Endothelial cell of umbilical vein (primary cell): ENCODE measurements around the gene ZNRD2. TPM values are rescaled to one million over a fixed set of nuclear protein-coding genes. Genes with fewer than 3 reads are reported as not detected.

Experiments used
- BruUV-seq: library from RNA; stranded (reverse); fragments of 400-500 nt; replicated peaks from 2 replicates; lab custom pipeline; 2021; lab: Mats Ljungman, UMichigan
- CTCF ChIA-PET: fragments of 300-600, 350-600 bp; sonication (Branson Sonifier 250); formaldehyde crosslinking; loops from one replicate; lab custom pipeline; 2021; ENCODE audit warnings: antibody characterized with exemption, inconsistent platforms; lab: Charles Lee
- POLR2A ChIA-PET: fragments of 300-600, 350-600 bp; sonication (Branson Sonifier 250); formaldehyde crosslinking; loops from one replicate; lab custom pipeline; 2021; ENCODE audit warnings: antibody characterized with exemption, inconsistent platforms; lab: Charles Lee
- DNase-seq: peaks from one replicate; pipeline ENCODE4 v3.0.0-alpha.2; 2011; ENCODE audit warnings: low read depth, low spot score
- FAIRE-seq: peaks from 2 replicates; lab custom pipeline; 2011; peaks lifted over from hg19 to GRCh38; lab: Jason Lieb, UNC
- H2AFZ ChIP-seq: 2 replicates; pipeline ENCODE4 v1.6.0; 2012; ENCODE audit warnings: low read depth, low read length, control low read depth, inconsistent platforms
- H3K27ac ChIP-seq: 2 replicates; pipeline ENCODE4 v1.5.1; 2011; ENCODE audit warnings: low read depth, mild to moderate bottlenecking, control low read depth, low read length, moderate library complexity; ENCODE audit not compliant: insufficient read depth
- H3K27me3 ChIP-seq, 2 experiments: 2 replicates each; pipeline versions ENCODE4 v1.6.0 to v1.6.1; 2011; ENCODE audit warnings: low read length in 2 of 2, mixed read lengths in 1 of 2; ENCODE audit not compliant: control insufficient read depth in 2 of 2, insufficient read depth in 2 of 2
- H3K36me3 ChIP-seq, 2 experiments: 2 replicates in 1 of 2; 3 replicates in 1 of 2; pipeline ENCODE4 v1.5.1; 2011; ENCODE audit warnings: low read length in 2 of 2, mild to moderate bottlenecking in 1 of 2, moderate library complexity in 1 of 2; ENCODE audit not compliant: control insufficient read depth in 2 of 2, insufficient read depth in 2 of 2; ENCODE audit errors: extremely low read depth in 1 of 2
- H3K4me1 ChIP-seq: 3 replicates; pipeline ENCODE4 v1.5.1; 2011; ENCODE audit warnings: mild to moderate bottlenecking, low read length; ENCODE audit not compliant: control insufficient read depth, insufficient read depth; ENCODE audit errors: extremely low read depth
- H3K4me2 ChIP-seq: 2 replicates; pipeline ENCODE4 v1.6.1; 2011; ENCODE audit warnings: low read length, control low read depth, mixed read lengths; ENCODE audit not compliant: insufficient read depth
- H3K4me3 ChIP-seq, 3 experiments: fragments of 200-600 bp in 1 of 3; sonication (generic), shearing (Covaris generic) in 1 of 3; replicated peaks in 1 of 3; 2 replicates each; pipeline ENCODE4 v1.5.1; 2011 to 2016; ENCODE audit warnings: control low read depth in 3 of 3, low read length in 3 of 3, mild to moderate bottlenecking in 2 of 3, inconsistent platforms in 1 of 3, low read depth in 1 of 3, moderate library complexity in 1 of 3; ENCODE audit not compliant: insufficient read depth in 1 of 3
- H3K79me2 ChIP-seq: 2 replicates; pipeline ENCODE4 v1.6.0; 2012; ENCODE audit warnings: low read length, inconsistent platforms; ENCODE audit not compliant: control insufficient read depth, insufficient read depth
- H3K9ac ChIP-seq: replicated peaks from 2 replicates; pipeline ENCODE3; 2011; ENCODE audit warnings: low read length, control low read depth; ENCODE audit not compliant: insufficient read depth; ENCODE audit errors: extremely low read depth
- H3K9me1 ChIP-seq: replicated peaks from 3 replicates; pipeline ENCODE4 v1.6.0; 2011; ENCODE audit warnings: mild to moderate bottlenecking, low read length; ENCODE audit not compliant: control insufficient read depth, insufficient read depth; ENCODE audit errors: extremely low read depth
- H3K9me3 ChIP-seq: replicated peaks from 2 replicates; pipeline ENCODE4 v1.5.1; 2012; ENCODE audit warnings: low read length, inconsistent platforms; ENCODE audit not compliant: control insufficient read depth, insufficient read depth
- H4K20me1 ChIP-seq: replicated peaks from 2 replicates; pipeline ENCODE3; 2011; ENCODE audit warnings: mild to moderate bottlenecking, low read length; ENCODE audit not compliant: control insufficient read depth, insufficient read depth; ENCODE audit errors: extremely low read depth
- EZH2 ChIP-seq: IDR thresholded peaks from 2 replicates; pipeline ENCODE4 v1.6.1; 2012; ENCODE audit warnings: borderline replicate concordance, low read depth, mild to moderate bottlenecking, moderate library complexity, low read length, inconsistent platforms; ENCODE audit not compliant: severe bottlenecking
- FOS ChIP-seq: IDR thresholded peaks from 2 replicates; pipeline ENCODE4 v1.6.1; 2011; ENCODE audit warnings: mild to moderate bottlenecking, low read length, moderate library complexity, borderline replicate concordance; ENCODE audit not compliant: insufficient read depth
- GATA2 ChIP-seq: IDR thresholded peaks from 2 replicates; pipeline ENCODE4 v1.7.0; 2011; ENCODE audit warnings: low read depth, mild to moderate bottlenecking, moderate library complexity, mixed read lengths, low read length; ENCODE audit not compliant: insufficient read length, insufficient read depth
- JUN ChIP-seq: IDR thresholded peaks from 2 replicates; pipeline ENCODE4 v1.6.1; 2011; ENCODE audit warnings: borderline replicate concordance, low read depth; ENCODE audit not compliant: insufficient read length, insufficient read depth
- MYC ChIP-seq: IDR thresholded peaks from one replicate; pipeline ENCODE4 v1.6.1; 2011; ENCODE audit warnings: mild to moderate bottlenecking, low read depth, low read length
- POLR2A ChIP-seq: IDR thresholded peaks from 2 replicates; pipeline ENCODE4 v1.6.1; 2012; ENCODE audit warnings: low read depth, mild to moderate bottlenecking, control low read depth, low read length
- POLR2AphosphoS5 ChIP-seq: IDR thresholded peaks from 2 replicates; pipeline ENCODE4 v1.6.1; 2012; ENCODE audit warnings: low read depth, mild to moderate bottlenecking, control low read depth, low read length, moderate library complexity; ENCODE audit not compliant: insufficient read depth
- dilution Hi-C: fragments of 300-500 bp; cut with MboI; formaldehyde crosslinking; loops from one replicate; pipeline ENCODE4 v1.15.0; 2019; ENCODE audit warnings: low sequenced_read_pairs; ENCODE audit not compliant: extremely low pct_ligation_motif_present
- intact Hi-C: fragments of 100-400 bp; cut with micrococcal nuclease; formaldehyde crosslinking; loops from one replicate; pipeline ENCODE4 v1.10.0; 2022
- polyA plus RNA-seq, 4 experiments: library from polyadenylated mRNA; depleted of rRNA in 3 of 4; stranded (reverse) in 3 of 4; unstranded in 1 of 4; fragments of >200 nt; gene quantifications; 2 replicates each; pipeline versions ENCODE4 v1.2.1 to v1.2.3, GENCODE V29; 2011 to 2012; ENCODE audit warnings: missing spikeins in 1 of 4
- total RNA-seq: library from RNA; stranded (reverse); gene quantifications from 2 replicates; pipeline ENCODE4 v1.2.3, GENCODE V29; 2021
- TF ChIP-seq, protein P1 (sequence below), 2 donors: IDR thresholded peaks; 1 replicate in 1 of 2; 2 replicates in 1 of 2; pipeline ENCODE4 v1.5.1; 2011; ENCODE audit warnings: low read length in 2 of 2, mild to moderate bottlenecking in 2 of 2, moderate library complexity in 2 of 2, control low read depth in 1 of 2, inconsistent platforms in 1 of 2, low read depth in 1 of 2; ENCODE audit not compliant: insufficient read depth in 1 of 2; ENCODE audit errors: extremely low read depth in 1 of 2
- TF ChIP-seq, protein P2 (sequence below): IDR thresholded peaks from 2 replicates; pipeline ENCODE4 v1.6.1; 2011; ENCODE audit not compliant: insufficient read depth, insufficient read length

ZNRD2 gene
- total and polyA plus RNA-seq, 2 donors (not counting 3 experiments of a cell fraction or from before 2014, with no cell fraction given): 40.8 to 96.7 TPM

DNA sequence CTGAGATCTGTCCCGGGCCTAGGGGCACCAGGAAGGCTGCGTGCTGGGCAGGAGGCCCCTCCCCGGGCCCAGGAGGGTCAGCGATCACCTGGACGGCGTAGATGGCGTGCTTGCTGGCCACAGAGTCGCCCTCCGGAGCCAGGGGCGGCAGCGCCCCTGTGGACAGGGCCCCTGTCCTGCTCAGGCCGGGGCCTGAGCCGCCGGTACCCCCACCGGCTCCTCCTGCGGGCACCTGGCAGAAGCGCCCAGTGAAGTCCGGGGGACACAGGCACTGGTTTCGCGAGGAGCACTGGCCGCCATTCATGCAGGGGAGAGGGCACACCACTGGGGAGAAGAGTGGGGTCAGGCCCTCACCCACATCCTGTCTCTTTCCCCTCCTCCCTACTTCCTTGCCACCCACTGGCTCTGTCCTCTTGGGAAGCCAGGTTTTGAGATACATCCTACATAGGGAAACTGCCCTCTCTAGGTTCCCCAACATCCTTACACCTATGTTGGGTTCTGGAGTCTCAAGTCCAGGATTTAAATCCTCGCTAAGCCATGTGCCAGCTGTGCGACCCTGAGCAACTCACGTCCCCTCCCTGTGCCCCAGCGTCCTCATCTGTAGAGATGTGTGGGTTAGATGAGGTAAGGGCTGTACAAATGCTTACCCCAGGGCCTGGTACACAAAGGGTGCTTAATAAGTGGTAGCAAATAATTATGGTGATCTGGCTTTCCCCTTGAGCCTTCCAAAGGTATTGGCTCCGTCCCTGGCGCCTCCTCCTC, 16.0 kb upstream of the ZNRD2 start:
- intact Hi-C loops (no loop called here), dilution Hi-C loops (no loop called here)
- no peak overlapping the region for H3K27ac ChIP-seq
- H3K4me3 ChIP-seq: no peak overlapping the region
- CTCF ChIA-PET: interaction anchor here (3.2 kb wide), 1 partner anchor 14 kb away, joined by 21 read pairs; no protein-coding TSS in a partner anchor
- POLR2A ChIA-PET: no interaction called here
- TF ChIP-seq GATA2: no peak
- no peak for TF ChIP-seq POLR2A
- TF ChIP-seq EZH2: no peak
- TF ChIP-seq, protein P1, sequence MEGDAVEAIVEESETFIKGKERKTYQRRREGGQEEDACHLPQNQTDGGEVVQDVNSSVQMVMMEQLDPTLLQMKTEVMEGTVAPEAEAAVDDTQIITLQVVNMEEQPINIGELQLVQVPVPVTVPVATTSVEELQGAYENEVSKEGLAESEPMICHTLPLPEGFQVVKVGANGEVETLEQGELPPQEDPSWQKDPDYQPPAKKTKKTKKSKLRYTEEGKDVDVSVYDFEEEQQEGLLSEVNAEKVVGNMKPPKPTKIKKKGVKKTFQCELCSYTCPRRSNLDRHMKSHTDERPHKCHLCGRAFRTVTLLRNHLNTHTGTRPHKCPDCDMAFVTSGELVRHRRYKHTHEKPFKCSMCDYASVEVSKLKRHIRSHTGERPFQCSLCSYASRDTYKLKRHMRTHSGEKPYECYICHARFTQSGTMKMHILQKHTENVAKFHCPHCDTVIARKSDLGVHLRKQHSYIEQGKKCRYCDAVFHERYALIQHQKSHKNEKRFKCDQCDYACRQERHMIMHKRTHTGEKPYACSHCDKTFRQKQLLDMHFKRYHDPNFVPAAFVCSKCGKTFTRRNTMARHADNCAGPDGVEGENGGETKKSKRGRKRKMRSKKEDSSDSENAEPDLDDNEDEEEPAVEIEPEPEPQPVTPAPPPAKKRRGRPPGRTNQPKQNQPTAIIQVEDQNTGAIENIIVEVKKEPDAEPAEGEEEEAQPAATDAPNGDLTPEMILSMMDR (IDR thresholded peaks at IDR 0.05; ENCODE audit: extremely low read depth in 1 of 2, insufficient read depth in 1 of 2, low read depth in 1 of 2, low read length in 2 of 2): no peak
- TF ChIP-seq, protein P2, sequence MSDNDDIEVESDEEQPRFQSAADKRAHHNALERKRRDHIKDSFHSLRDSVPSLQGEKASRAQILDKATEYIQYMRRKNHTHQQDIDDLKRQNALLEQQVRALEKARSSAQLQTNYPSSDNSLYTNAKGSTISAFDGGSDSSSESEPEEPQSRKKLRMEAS: no peak
- no peak for TF ChIP-seq JUN
- no peak for TF ChIP-seq POLR2AphosphoS5
- no peak for TF ChIP-seq FOS
- TF ChIP-seq MYC: no peak
- H4K20me1 ChIP-seq: no peaks in the 10 kb centered on the region
- no TSS peak for BruUV-seq
- no peak for DNase-seq
- peaks cover 0 to 24% of the 10 kb centered on the region in 2 experiments for H3K36me3 ChIP-seq
- H2AFZ ChIP-seq: no peak overlapping the region
- no peak overlapping the region for H3K9ac ChIP-seq
- no peaks in the 10 kb centered on the region for H3K27me3 ChIP-seq
- no peak for FAIRE-seq
- H3K9me1 ChIP-seq: no peaks in the 10 kb centered on the region
- H3K4me1 ChIP-seq: peaks cover 33% of the 10 kb centered on the region
- H3K4me2 ChIP-seq: no peak overlapping the region
- no peaks in the 10 kb centered on the region for H3K9me3 ChIP-seq
- H3K79me2 ChIP-seq: peaks cover 22% of the 10 kb centered on the region
